GM21515 (cell line): Measurements from ENCODE around the gene AFF1.
"Not testable (repeated sequence)": the region's sequence is repeated elsewhere in the genome, so short reads cannot be mapped to it uniquely, and the experiment has no call there.

Source experiments
- ATAC-seq: cut with Tn5 transposase; IDR thresholded peaks from one replicate; pipeline ENCODE4 v1.9.1; 2021; ENCODE audit not compliant: unreplicated experiment

The AFF1 gene

DNA sequence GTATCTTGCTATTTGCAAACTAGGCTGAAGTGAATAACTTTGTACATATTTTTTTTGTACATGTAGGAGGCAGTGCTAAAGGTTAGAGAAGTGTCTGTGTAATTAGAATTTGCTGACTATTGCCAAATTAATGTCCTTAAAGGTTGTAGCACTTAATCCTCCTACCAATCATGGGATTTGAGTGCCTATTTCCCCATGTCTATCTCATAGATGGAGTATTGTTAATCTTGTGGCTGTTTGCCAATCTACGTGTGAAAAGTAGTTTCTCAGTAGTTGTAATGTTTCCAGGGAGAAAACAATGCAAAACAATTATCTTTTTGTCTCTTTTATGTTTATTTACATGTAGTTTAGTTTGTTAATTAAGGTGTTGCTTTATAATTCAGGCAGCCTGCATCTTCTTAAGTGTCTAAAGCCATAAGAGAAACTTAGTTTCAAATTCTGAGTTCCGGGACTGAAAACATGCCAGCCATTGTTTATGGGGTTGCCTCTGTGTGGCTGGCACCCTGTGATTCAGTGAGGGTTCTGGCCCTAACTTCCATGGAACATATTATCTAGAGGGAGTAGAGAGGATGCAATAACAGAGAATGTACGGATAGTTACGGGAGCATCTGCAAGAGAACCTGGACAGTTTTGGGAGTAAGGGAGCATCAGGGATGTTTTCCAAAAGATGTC lies 143.2 kb downstream of the AFF1 start:
- ATAC-seq, result no peak

DNA sequence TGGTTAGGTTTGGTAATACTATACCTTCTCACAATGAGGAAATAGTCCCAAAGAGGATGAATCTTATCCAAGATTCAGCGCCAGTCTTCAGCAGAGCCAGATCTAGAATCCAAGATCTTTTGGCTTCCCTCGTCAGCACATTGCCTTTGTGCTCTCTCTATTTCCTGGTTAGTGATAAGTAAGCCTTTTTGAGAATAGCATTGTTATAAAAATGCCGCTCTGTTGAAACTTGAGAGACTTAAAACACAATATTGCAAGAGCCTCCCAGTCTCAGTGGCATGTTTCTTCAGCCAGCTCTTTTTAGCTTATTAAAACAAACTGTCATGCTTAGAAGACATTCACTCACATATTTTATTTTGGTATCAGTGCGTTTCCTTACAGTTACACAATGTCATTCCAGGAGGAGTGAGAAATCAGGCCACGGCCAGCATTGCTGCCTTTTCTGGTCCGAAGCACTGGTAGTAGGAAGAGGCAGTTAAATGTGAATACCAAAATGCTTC lies 144.2 kb downstream of the AFF1 start:
- ATAC-seq, result no peak

DNA sequence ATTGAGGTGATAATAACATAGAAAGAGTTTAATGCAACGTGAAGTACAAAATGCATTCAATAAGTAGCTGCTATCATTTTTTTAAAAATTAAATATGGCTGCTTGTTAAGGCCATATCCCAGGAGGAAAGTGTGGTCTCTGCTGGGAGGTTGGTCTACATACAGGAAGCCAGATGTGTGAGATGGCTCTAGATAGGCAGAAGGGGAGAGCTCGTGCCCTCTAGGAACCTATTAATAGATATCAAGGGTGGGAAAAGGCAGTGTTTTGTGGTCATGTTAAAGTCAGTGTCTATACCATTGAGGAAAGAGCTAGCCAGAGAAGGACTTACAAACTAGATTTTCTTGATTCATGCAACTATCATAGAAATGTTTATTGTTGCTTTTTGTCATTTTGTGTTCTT lies 145.2 kb downstream of the AFF1 start:
- ATAC-seq, result no peak

DNA sequence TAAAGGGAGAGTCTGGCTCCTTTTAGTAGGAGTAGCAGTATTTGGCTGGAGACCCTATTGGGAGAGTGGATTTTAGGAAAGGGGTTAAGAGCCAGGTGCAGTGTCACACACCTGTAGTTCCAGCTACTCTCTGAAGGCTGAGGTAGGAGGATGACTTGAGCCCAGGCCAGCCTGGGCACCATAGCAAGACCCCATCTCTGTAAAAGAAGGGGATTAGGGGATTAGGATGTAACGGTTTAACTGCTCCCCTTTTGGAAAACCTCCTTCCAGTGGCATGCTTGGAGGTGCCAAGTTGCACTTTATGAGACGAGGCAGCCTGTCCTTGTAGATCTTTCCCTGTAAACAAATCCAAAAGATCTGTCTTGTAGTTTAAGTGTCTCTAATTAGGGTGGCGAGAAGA lies 145.7 kb downstream of the AFF1 start:
- ATAC-seq, result no peak

DNA sequence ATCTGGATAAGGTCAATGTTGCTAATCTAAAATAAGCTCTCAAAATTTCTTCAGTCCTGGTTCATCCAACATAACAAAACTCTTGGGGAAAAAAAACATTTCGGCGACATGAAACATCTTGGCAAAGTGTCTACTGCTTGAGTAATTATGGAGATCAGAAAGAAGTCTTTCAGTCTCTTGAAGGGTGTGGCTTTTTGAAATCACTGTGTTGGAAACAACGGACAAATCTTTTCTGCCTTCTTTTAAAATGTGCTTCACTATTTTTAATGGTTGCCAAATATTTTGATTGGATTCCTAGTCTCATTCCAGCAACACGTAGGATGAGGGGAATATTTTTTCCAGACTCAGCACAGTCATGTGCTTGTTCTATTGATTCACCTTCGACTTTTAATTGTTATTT lies 147.0 kb downstream of the AFF1 start:
- ATAC-seq, result no peak

DNA sequence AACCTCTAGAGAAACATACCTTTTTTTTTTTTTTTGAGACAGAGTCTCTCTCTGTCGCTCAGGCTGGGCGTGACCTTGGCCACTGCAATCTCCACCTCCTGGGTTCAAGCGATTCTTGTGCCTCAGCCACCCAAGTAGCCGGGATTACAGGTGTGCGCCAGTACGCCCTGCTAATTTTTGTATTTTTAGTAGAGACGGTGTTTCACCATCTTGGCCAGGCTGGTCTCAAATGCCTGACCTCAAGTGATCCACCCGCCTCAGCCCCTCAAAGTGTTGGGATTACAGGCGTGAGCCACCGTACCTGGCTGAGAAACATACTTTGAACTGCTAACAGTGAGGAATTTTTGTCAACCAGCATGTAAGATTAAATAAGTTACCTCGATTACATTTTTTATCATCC lies 150.9 kb downstream of the AFF1 start:
- not testable (repeated sequence) for ATAC-seq

DNA sequence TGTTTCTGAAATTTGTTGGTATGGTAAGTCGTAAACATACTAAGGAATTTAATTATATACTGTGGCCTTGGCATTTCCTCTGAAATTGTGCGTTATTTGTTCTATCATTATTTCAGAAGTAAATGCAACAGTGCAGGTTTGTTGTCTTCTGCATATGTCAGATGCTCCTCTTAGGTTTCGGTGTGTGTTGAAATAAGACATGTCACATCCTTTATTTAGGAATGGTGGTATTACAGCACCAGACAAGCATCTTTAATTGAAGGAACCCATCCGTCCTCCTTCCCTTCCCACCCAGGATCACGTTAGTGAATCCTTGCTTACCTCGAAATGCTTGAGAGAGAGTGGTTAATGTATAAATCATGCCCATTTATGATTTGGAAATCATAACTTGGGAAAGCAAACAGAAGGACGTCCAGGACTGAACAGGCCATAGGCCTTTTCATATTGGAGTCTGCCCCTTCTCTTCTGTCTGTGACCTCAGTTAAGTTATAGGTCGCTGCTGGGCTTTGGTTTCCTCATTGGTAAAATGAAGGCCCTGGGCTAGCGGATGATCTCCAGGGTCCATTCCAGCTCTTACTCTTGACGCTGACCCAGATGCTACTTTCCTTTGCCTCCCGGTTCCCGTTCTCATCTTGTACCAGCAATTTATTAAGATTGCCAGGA lies 151.5 kb downstream of the AFF1 start:
- no peak for ATAC-seq

DNA sequence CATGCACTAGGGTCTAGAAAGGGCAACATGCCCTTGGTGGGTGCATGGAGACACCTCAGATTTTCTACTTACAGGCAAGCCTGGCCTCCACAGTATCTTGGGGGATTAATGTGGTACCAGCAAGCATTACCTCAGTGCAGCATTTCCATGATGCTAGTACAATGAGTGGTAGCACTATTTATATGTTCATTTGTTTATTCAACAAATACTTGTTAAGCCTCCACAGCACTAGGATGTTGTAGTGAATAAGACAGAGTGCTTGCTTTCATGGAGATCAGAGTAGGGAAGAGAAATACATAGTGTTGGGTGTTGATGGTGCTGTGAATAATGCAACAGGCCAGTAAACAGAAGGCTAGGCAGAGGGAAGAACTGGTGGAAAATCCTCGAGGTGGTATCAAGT lies 152.2 kb downstream of the AFF1 start:
- no peak for ATAC-seq

DNA sequence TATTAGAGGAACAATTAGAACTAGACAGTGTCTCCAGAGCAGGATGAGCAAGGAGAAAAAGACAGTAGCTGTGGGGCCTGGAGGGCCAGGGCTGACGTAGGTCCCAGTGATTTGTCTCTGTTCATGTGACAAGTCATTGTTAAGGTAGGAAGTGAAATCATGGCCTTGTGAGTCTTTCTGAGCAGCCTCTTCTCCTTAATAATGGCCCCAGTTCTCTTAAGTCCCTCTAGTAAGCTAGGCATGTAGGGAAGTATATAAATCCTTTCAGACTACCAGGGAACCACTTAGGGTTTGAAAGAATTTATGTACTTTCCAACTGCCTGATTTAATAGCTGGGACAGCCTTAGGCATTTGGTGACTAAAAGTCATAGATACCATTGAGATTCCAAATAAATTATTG lies 152.6 kb downstream of the AFF1 start:
- no peak for ATAC-seq

DNA sequence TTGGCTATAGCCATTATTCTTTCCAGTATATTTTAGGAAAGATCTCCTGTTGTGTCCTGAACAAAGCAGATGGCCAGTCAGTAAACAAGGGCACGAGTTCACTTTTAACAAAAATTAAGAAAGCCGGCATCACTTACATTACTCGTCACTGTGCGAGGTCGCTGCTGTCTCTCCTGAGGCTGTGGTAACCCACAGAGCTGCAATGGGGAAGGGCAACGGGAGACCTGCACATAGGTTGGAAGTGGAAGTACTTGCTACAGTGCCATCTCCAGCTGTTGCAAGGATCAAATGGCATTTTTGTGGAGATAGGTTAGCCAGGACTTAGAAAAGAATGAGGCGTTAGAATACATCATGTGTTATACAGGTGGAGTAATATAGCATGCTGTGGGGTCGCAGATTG lies 153.4 kb downstream of the AFF1 start:
- no peak for ATAC-seq

DNA sequence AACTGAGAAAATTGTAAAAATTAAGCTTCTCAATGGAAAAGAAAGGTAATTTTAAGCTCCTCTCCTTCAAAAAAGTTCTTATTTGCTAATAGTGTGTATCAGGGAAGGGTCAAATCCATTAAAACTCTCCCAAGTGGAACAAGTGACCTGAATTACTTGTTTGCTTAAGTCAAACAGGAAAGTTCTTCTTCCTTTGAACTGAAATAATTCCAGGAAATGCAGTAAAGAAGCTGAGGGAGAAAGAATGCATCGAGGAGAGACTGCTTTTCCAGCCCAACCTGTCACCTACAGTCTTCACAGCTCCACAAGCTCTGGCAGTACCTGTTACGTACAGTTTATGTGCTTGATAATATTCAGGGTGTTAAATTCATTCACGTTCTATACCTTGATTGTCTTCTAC lies 154.6 kb downstream of the AFF1 start:
- ATAC-seq, result no peak

DNA sequence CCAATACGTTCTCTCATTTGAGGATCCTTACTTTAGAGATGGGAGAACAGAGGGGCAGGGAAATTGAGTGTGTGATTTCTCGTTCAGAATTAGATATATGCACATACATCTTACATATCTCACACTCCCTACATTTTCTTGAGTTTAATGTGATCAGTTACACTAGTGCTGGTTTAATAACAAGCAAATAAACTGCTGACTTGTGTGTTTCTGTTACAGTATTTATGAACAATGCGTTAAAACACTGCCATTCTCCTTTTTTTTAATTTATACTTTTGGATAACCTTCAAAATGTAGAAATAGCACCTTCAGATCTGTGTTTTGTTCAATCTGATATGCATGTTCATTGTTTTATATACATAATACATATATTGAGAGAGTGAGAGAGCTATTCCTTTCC lies 155.5 kb downstream of the AFF1 start:
- no peak for ATAC-seq

DNA sequence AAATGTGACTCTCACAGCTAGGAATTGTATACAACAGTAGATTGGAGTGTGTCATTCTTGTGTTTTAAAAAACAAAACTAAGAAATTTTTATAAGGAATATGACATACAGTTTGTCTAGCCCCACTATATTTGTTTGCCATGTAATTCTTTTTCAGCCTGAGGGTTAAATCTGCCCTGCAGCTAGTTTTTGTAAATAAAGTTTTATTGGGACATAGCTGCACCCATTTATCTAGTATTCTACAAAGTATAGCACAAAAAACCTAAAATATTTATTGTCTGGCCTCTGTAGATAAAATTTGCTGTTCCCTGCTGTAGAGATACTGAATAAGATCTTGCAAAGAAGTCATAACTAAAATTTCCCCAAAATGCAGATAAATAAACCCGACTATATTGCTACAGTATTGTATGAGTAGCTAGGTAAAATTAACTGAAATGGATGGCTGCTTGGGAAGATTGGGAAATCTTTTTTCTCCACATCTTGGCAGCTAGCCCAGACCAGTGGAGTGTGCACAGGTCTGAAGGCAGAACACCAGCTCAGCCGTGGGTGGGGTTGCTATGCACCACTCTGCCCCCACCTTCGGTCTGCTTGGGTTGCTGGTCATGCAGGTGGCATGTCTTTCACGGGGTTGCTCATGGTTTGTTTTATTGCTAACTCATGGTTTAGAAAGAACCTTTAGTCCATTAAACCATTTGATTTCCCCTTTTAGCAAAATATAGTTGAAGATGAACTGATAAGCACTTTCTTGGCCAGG lies 157.8 kb downstream of the AFF1 start:
- no peak for ATAC-seq

DNA sequence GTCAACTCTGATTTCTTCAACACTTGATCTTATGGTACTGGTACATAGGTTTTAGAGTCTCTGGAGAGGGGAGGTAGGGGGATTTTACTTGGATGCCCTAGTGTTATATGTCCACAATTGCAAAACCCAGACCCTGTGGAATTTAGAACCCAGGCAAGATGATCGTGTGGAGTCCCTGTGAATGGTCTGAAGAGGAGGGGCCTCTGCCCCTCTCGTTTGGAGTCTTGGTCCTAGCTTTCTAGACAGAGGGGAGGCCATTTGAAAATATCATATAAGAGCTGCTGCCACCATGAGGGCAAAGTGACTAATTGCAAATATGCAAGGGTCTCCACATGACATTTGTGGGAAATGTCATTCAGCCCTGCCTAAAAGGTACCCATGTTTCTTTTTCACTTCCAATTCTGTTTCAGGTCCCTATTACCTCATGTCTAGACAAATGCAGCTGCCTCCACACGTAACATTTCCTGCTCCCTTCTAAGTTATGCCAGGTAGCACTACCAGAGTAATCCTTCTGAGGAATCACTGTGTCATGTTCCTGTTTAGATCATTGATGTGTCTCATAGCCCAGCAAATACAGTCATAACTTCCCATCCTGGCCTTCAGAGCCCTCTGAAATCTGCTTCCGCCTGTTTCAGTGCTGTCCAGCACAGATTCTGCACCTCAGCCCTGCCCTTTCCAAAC lies 158.8 kb downstream of the AFF1 start:
- ATAC-seq, result peak; percentile 87

DNA sequence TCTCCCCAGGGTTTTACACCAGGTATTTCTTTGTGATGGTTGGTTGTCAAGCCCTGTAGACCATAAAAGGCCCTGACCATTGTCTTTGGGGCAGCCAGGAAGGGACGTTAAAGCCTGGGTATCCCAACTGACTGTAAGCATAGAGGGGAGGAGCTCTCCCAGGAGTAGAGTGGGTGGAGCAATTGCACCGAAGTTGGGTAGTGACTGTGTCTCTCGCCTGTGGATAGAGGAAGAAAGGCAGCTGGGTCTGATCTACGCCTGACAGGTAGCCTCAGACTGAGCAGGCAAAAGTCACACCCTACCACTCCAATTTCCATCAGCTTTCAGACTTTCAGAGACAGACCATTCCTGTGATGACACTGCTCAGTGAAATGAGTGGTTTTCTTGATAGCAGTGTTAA lies 162.3 kb downstream of the AFF1 start:
- no peak for ATAC-seq

DNA sequence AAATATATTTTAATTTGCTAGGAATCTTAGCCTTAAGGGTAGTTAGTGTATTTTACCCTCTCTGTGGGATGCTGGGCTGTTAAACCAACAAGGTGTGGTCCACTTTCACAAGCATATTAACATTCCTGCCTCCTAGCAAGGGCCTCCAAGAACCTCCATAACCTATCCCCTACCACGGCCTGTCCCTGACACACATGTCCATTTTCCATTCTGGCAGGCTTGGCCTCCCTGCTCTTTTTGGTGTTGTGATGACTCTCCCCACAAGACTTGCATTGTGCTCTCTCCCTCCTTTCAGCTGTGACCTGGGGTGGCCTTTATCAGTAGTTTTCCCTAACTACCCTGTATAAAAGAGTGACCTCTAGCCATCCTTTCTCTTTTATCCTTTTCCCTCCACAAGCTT lies 165.4 kb downstream of the AFF1 start:
- ATAC-seq, result no peak

DNA sequence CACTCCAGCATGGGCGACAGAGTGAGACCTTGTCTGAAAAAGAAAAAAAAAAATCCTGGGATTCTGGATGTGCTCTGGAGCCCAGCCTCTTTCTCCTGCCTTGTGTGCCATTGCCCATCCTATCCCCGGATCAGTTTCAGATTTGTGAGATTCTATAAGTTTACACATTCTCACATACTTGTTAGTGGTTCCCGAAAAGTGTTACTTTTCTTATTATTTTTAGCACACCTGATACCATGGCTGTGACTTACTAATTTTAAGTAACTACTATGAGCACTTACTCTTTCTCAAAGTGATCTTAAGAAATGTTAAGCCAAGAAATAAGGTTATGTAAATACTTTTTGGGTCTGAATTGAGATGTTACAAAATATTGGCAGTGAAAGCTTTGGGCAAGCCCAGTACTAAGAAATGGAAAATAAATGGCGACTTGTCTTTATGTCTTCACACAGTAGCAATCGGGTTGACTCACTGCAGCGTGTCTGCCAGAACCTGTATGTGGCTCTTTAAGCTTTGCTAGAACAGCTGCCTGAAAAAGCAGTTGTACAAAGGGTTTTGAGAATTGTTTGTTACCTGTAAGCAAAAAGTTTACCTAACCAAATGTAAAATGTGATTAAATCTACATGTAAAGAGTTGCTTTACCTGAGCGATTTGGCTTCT lies 166.9 kb downstream of the AFF1 start:
- ATAC-seq, result no peak

DNA sequence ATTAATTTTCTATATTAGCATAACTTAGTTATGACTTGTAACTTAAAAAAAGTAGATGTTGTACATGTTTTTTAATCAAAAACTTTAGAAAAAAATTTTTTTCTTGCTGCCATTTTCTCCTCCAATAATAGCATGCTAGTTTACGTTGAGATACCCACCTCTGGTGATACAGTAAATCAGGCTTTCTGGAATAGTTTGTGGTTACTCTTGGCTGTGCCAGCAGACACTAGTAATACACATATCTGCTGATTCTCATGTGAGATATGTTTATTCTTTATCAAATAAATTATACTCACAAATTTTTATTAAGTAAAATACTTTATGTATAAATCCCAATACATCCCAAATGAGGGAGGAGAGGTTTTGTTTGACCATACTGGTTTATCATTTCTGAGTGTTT lies 168.3 kb downstream of the AFF1 start:
- ATAC-seq, result no peak

DNA sequence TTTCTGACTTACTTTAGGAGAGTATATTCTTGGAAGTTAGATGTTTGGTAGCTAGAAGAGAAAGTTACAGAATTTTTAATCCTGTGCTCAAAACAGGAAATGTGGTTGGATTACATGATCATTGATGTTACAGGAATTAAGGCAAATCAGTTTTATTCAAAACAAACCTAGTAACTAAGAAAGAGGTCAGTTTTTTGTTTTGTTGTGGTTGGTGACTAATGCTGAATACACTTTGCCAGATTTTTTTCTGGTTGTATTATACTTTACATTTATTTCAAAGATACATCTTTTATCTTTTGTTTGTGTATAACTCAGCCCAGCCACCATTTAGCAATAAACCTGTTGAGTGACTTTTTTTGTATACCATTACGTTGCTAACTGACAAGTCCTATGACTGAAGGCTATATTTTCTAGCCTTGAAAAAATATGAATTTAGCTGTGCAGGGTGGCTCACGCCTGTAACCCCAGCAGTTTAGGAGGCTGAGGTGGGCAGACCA lies 168.9 kb downstream of the AFF1 start:
- ATAC-seq, result no peak

DNA sequence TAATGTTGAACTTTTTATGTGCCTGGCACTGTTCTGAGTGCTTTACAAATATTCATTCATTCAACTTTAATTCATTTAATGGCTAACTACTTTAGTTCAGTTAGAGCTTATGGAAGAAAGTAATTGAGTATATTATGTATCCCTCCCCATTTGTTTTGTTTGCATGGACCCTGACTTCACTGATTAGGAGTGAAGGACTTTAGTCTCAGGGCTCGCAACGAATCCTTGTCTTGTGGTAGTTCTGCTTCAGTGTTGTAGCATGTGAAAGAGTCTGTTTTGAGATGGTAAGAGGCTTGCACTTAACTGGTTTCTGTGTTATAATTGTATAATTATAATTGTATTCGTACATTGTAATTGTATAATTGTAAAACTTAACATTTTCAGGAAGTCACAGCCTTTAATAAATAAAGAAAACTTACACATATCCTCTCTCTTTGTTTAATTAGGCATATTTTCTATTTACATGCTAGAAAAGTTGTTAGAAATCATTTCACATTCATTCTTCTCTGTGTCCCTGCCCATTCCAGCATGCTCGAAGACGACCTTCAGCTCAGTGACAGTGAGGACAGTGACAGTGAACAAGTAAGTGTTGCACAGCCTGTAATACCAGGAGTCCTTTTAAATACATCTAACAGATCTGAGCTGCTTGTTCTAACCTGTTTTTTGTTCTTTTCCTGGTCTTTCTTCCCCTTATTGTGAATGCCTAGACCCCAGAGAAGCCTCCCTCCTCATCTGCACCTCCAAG lies 170.5 kb downstream of the AFF1 start:
- no peak for ATAC-seq
